Measurements from ENCODE around the gene ACOT11.
A peak's percentile ranks its signal among the peaks of the same experiment; 100 is the strongest.

The ACOT11 gene

GRCh38 chr1:54571803-54572541 lies 23.9 kb downstream of the ACOT11 start:
- Mint-ChIP-seq H3K27ac (peak overlapping the region; percentile 39 to 84 (median 83)), H3K27me3 (ENCODE audit: low read depth) (peaks cover 8% of the 10 kb centered on the region), H3K36me3 (ENCODE audit: low read depth) (no peaks in the 10 kb centered on the region), H3K4me3 (peak overlapping the region in 1 of 3 experiments; percentile 7), H3K4me1 (peaks cover 48% of the 10 kb centered on the region), H3K9me3 (no peaks in the 10 kb centered on the region)
- TF ChIP-seq, protein P1, sequence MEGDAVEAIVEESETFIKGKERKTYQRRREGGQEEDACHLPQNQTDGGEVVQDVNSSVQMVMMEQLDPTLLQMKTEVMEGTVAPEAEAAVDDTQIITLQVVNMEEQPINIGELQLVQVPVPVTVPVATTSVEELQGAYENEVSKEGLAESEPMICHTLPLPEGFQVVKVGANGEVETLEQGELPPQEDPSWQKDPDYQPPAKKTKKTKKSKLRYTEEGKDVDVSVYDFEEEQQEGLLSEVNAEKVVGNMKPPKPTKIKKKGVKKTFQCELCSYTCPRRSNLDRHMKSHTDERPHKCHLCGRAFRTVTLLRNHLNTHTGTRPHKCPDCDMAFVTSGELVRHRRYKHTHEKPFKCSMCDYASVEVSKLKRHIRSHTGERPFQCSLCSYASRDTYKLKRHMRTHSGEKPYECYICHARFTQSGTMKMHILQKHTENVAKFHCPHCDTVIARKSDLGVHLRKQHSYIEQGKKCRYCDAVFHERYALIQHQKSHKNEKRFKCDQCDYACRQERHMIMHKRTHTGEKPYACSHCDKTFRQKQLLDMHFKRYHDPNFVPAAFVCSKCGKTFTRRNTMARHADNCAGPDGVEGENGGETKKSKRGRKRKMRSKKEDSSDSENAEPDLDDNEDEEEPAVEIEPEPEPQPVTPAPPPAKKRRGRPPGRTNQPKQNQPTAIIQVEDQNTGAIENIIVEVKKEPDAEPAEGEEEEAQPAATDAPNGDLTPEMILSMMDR (IDR thresholded peaks at IDR 0.05; ENCODE audit: unreplicated experiment in 3 of 3), result no peak

- Mint-ChIP-seq H3K27ac (peak overlapping the region; percentile 39 to 84 (median 83)), H3K4me3 (no peak overlapping the region), H3K36me3 (ENCODE audit: low read depth) (no peaks in the 10 kb centered on the region), H3K27me3 (ENCODE audit: low read depth) (peaks cover 8% of the 10 kb centered on the region), H3K4me1 (peaks cover 53% of the 10 kb centered on the region), H3K9me3 (no peaks in the 10 kb centered on the region)
- TF ChIP-seq, protein P1 (IDR thresholded peaks at IDR 0.05; ENCODE audit: unreplicated experiment in 3 of 3), result no peak
Measured at GRCh38 chr1:54572542-54572850, 24.5 kb downstream of the ACOT11 start.

- Mint-ChIP-seq H3K27me3 (ENCODE audit: low read depth) (peaks cover 6% of the 10 kb centered on the region), H3K4me1 (peaks cover 57% of the 10 kb centered on the region), H3K9me3 (no peaks in the 10 kb centered on the region), H3K4me3 (no peak overlapping the region), H3K36me3 (ENCODE audit: low read depth) (no peaks in the 10 kb centered on the region), H3K27ac (peak overlapping the region in 2 of 3 experiments; percentile 24 to 48)
- TF ChIP-seq, protein P1 (IDR thresholded peaks at IDR 0.05; ENCODE audit: unreplicated experiment in 3 of 3), result no peak
Measured at GRCh38 chr1:54574158-54574778, 26.2 kb downstream of the ACOT11 start.

GRCh38 chr1:54575161-54575560 lies 27.1 kb downstream of the ACOT11 start:
- no peaks in the 10 kb centered on the region for H3K9me3 Mint-ChIP-seq
- peaks cover 58% of the 10 kb centered on the region for H3K4me1 Mint-ChIP-seq
- peaks cover 6% of the 10 kb centered on the region for H3K27me3 Mint-ChIP-seq (ENCODE audit: low read depth)
- TF ChIP-seq, protein P1 (IDR thresholded peaks at IDR 0.05; ENCODE audit: unreplicated experiment in 3 of 3), result no peak
- no peak overlapping the region for H3K4me3 Mint-ChIP-seq
- H3K27ac Mint-ChIP-seq, result peak overlapping the region in 1 of 3 experiments; percentile 30
- no peaks in the 10 kb centered on the region for H3K36me3 Mint-ChIP-seq (ENCODE audit: low read depth)

GRCh38 chr1:54575605-54576290 lies 27.7 kb downstream of the ACOT11 start:
- no peaks in the 10 kb centered on the region for H3K36me3 Mint-ChIP-seq (ENCODE audit: low read depth)
- H3K9me3 Mint-ChIP-seq, result no peaks in the 10 kb centered on the region
- TF ChIP-seq, protein P1 (IDR thresholded peaks at IDR 0.05; ENCODE audit: unreplicated experiment in 3 of 3), result no peak
- H3K27ac Mint-ChIP-seq, result peak overlapping the region in 2 of 3 experiments; percentile 30 to 61
- H3K4me3 Mint-ChIP-seq, result no peak overlapping the region
- peaks cover 64% of the 10 kb centered on the region for H3K4me1 Mint-ChIP-seq
- H3K27me3 Mint-ChIP-seq (ENCODE audit: low read depth), result peaks cover 6% of the 10 kb centered on the region
